Tibial nerve (tissue), 4 donors: ENCODE results near the gene FBXW8. TPM values are rescaled to one million over a fixed set of nuclear protein-coding genes. Genes with fewer than 3 reads are reported as not detected.

Experiments used
- DNase-seq, 2 donors: peaks; one replicate each; pipeline ENCODE4 v3.0.0-alpha.2; 2019; ENCODE audit warnings: low spot score in 2 of 2
- H3K27ac ChIP-seq, 4 donors: fragments of 200-600 bp; sonication (generic) in 3 of 4; one replicate each; pipeline ENCODE4 v1.5.1; 2017 to 2019; ENCODE audit warnings: mild to moderate bottlenecking in 1 of 4
- H3K27me3 ChIP-seq, 2 donors: fragments of 200-600 bp; sonication (generic) in 1 of 2; one replicate each; pipeline versions ENCODE4 v1.5.1 to v1.6.0; 2017 to 2019
- H3K36me3 ChIP-seq, 3 donors: fragments of 200-600 bp; sonication (generic); one replicate each; pipeline ENCODE4 v1.5.1; 2018 to 2019
- H3K4me1 ChIP-seq, 4 donors: fragments of 200-600 bp; sonication (generic) in 3 of 4; one replicate each; pipeline ENCODE4 v1.5.1; 2017 to 2019
- H3K4me3 ChIP-seq, 4 donors: fragments of 200-600 bp; sonication (generic) in 3 of 4; one replicate each; pipeline ENCODE4 v1.5.1; 2017 to 2019; ENCODE audit warnings: mild to moderate bottlenecking in 1 of 4, moderate library complexity in 1 of 4
- H3K9me3 ChIP-seq, 4 donors: fragments of 200-600 bp; sonication (generic) in 3 of 4; one replicate each; pipeline ENCODE4 v1.5.1; 2017 to 2019
- CTCF ChIP-seq, 5 experiments: fragments of 200-600 bp in 3 of 5; fragments of 450-650 bp in 2 of 5; sonication (generic) in 3 of 5; IDR thresholded peaks; one replicate each; pipeline ENCODE4 v1.5.1; 2016 to 2019; ENCODE audit warnings: antibody characterized with exemption in 5 of 5, mild to moderate bottlenecking in 3 of 5, moderate library complexity in 2 of 5
- EP300 ChIP-seq, 2 donors: sonication (generic); formaldehyde crosslinking; IDR thresholded peaks; one replicate each; pipeline ENCODE4 v1.6.1; 2017; ENCODE audit warnings: antibody characterized with exemption in 2 of 2, mild to moderate bottlenecking in 1 of 2
- POLR2A ChIP-seq, 2 donors: fragments of 450-650 bp; IDR thresholded peaks; one replicate each; pipeline ENCODE4 v1.6.1; 2017; ENCODE audit warnings: antibody characterized with exemption in 2 of 2, mild to moderate bottlenecking in 2 of 2, moderate library complexity in 2 of 2
- WGBS, 2 donors: methylation state at CpG; one replicate each; pipeline ENCODE4 v1.1.5; 2018; 5-methylcytosine and 5-hydroxymethylcytosine counted together
- total RNA-seq, 4 donors: library from RNA; depleted of rRNA; stranded (reverse); fragments of >200 nt; gene quantifications; one replicate each; pipeline ENCODE4 v1.1.0, GENCODE V29; 2016

Gene FBXW8
- total RNA-seq, 4 donors from 2014 or later: 26.7 to 38.4 (median 29.0) TPM

GRCh38 chr12:116943419-116944372 is 32.9 kb downstream of the FBXW8 start:
- no peak overlapping the region for H3K4me3 ChIP-seq
- H3K9me3 ChIP-seq: peaks cover 0 to 13% (median 2%) of the 10 kb centered on the region in 4 donors
- H3K4me1 ChIP-seq: no peaks in the 10 kb centered on the region
- no peaks in the 10 kb centered on the region for H3K27me3 ChIP-seq
- peak in 1 of 2 donors; percentile 57 for TF ChIP-seq EP300 (IDR thresholded peaks at IDR 0.05)
- TF ChIP-seq CTCF (IDR thresholded peaks at IDR 0.05): no peak
- TF ChIP-seq POLR2A (IDR thresholded peaks at IDR 0.05): no peak
- H3K36me3 ChIP-seq: peaks cover 0 to 34% (median 0%) of the 10 kb centered on the region in 3 donors
- H3K27ac ChIP-seq: no peak overlapping the region
- peak in 1 of 2 donors; percentile 53 for DNase-seq
- 69 to 72% methylated on average over 6 of the region's 6 CpGs for WGBS, 2 donors

GRCh38 chr12:116945886-116946550 is 35.3 kb downstream of the FBXW8 start:
- Histone ChIP-seq H3K27me3 (no peaks in the 10 kb centered on the region), H3K36me3 (peaks cover 0 to 55% (median 0%) of the 10 kb centered on the region in 3 donors)
- WGBS, 2 donors: 89 to 90% methylated on average over 9 of the region's 9 CpGs

GRCh38 chr12:116948298-116948697 is 37.5 kb downstream of the FBXW8 start:
- no peaks in the 10 kb centered on the region for H3K4me1 ChIP-seq
- H3K4me3 ChIP-seq: no peak overlapping the region
- TF ChIP-seq POLR2A (IDR thresholded peaks at IDR 0.05) (no peak), EP300 (IDR thresholded peaks at IDR 0.05) (no peak), CTCF (IDR thresholded peaks at IDR 0.05) (no peak)
- no peak overlapping the region for H3K27ac ChIP-seq
- peaks cover 0 to 69% (median 0%) of the 10 kb centered on the region in 3 donors for H3K36me3 ChIP-seq
- no peak for DNase-seq
- H3K27me3 ChIP-seq: no peaks in the 10 kb centered on the region
- H3K9me3 ChIP-seq: peaks cover 0 to 5% (median 0%) of the 10 kb centered on the region in 4 donors
- 65 to 67% methylated on average over 2 of the region's 2 CpGs for WGBS, 2 donors

More at GRCh38 chr12:116945886-116946550, 35.3 kb downstream of the FBXW8 start:
- Histone ChIP-seq H3K4me3 (no peak overlapping the region), H3K4me1 (no peaks in the 10 kb centered on the region), H3K9me3 (peaks cover 0 to 13% (median 2%) of the 10 kb centered on the region in 4 donors), H3K27ac (no peak overlapping the region)
- DNase-seq: no peak
- TF ChIP-seq EP300 (IDR thresholded peaks at IDR 0.05): no peak
- TF ChIP-seq CTCF (IDR thresholded peaks at IDR 0.05): no peak
- TF ChIP-seq POLR2A (IDR thresholded peaks at IDR 0.05): no peak

GRCh38 chr12:116950628-116951325 is 40.0 kb downstream of the FBXW8 start:
- no peak overlapping the region for H3K27ac ChIP-seq
- no peaks in the 10 kb centered on the region for H3K9me3 ChIP-seq
- no peak for DNase-seq
- no peaks in the 10 kb centered on the region for H3K27me3 ChIP-seq
- peaks cover 0 to 63% (median 0%) of the 10 kb centered on the region in 3 donors for H3K36me3 ChIP-seq
- 81 to 89% methylated on average over 15 of the region's 15 CpGs for WGBS, 2 donors
- no peak overlapping the region for H3K4me3 ChIP-seq
- H3K4me1 ChIP-seq: peaks cover 0 to 10% (median 0%) of the 10 kb centered on the region in 4 donors
- no peak for TF ChIP-seq CTCF (IDR thresholded peaks at IDR 0.05)
- TF ChIP-seq EP300 (IDR thresholded peaks at IDR 0.05): no peak
- no peak for TF ChIP-seq POLR2A (IDR thresholded peaks at IDR 0.05)
